IPS DF 6.9 (cell line): Measurements from ENCODE around the gene HSPG2.

Source experiments
- DNase-seq: peaks from one replicate; pipeline ENCODE4 v3.0.0-alpha.2; 2013; ENCODE audit warnings: low read depth, low spot score
- H3K27ac ChIP-seq: one replicate; pipeline ENCODE4 v1.5.1; 2013; ENCODE audit warnings: low read length, control low read depth
- H3K27me3 ChIP-seq: 2 replicates; pipeline ENCODE4 v1.6.1; 2013; ENCODE audit warnings: mild to moderate bottlenecking, low read length; ENCODE audit not compliant: control insufficient read depth, insufficient read depth
- H3K36me3 ChIP-seq: 2 replicates; pipeline ENCODE4 v1.6.1; 2013; ENCODE audit warnings: low read length; ENCODE audit not compliant: control insufficient read depth, insufficient read depth
- H3K4me1 ChIP-seq: 2 replicates; pipeline ENCODE4 v1.6.1; 2013; ENCODE audit warnings: low read length; ENCODE audit not compliant: control insufficient read depth, insufficient read depth
- H3K4me3 ChIP-seq: 2 replicates; pipeline ENCODE4 v1.5.1; 2013; ENCODE audit warnings: mild to moderate bottlenecking, low read length
- H3K9me3 ChIP-seq: 2 replicates; pipeline ENCODE4 v1.6.1; 2013; ENCODE audit warnings: low read length, inconsistent platforms; ENCODE audit not compliant: control insufficient read depth, insufficient read depth
- WGBS: extraction: QIAGEN DNeasy Blood & Tissue Kit; methylation state at CpG from one replicate; pipeline ENCODE4 v1.1.7; 2013; ENCODE audit warnings: mixed read lengths, missing lambda C conversion rate; ENCODE audit not compliant: insufficient read length, insufficient coverage; 5-methylcytosine and 5-hydroxymethylcytosine counted together

Gene HSPG2

GRCh38 chr1:21868482-21868881, 68.6 kb downstream of the HSPG2 start:
- peaks cover 30% of the 10 kb centered on the region for H3K36me3 ChIP-seq
- no CpG with 5 or more reads among the region's 7 CpGs for WGBS

GRCh38 chr1:21867451-21867996, 69.6 kb downstream of the HSPG2 start:
- peaks cover 25% of the 10 kb centered on the region for H3K36me3 ChIP-seq

More at GRCh38 chr1:21868482-21868881, 68.6 kb downstream of the HSPG2 start:
- no peak for DNase-seq
- no peak overlapping the region for H3K27ac ChIP-seq
- H3K27me3 ChIP-seq = no peaks in the 10 kb centered on the region
- no peaks in the 10 kb centered on the region; the same call in none of the 2 replicates for H3K4me1 ChIP-seq
- H3K4me3 ChIP-seq = no peak overlapping the region
- no peaks in the 10 kb centered on the region for H3K9me3 ChIP-seq

GRCh38 chr1:21866707-21867043, 70.4 kb downstream of the HSPG2 start:
- no peaks in the 10 kb centered on the region for H3K27me3 ChIP-seq
- H3K4me1 ChIP-seq = no peaks in the 10 kb centered on the region; the same call in none of the 2 replicates
- H3K27ac ChIP-seq = no peak overlapping the region
- H3K4me3 ChIP-seq = no peak overlapping the region
- no CpG with 5 or more reads among the region's 1 CpG for WGBS
- H3K9me3 ChIP-seq = no peaks in the 10 kb centered on the region
- H3K36me3 ChIP-seq = peaks cover 19% of the 10 kb centered on the region
- no peak for DNase-seq

More at GRCh38 chr1:21867451-21867996, 69.6 kb downstream of the HSPG2 start:
- H3K27me3 ChIP-seq = no peaks in the 10 kb centered on the region
- no peaks in the 10 kb centered on the region for H3K9me3 ChIP-seq
- H3K4me1 ChIP-seq = no peaks in the 10 kb centered on the region; the same call in none of the 2 replicates
- no CpG with 5 or more reads among the region's 5 CpGs for WGBS
- DNase-seq = no peak
- H3K27ac ChIP-seq = no peak overlapping the region
- no peak overlapping the region for H3K4me3 ChIP-seq

- no peaks in the 10 kb centered on the region; the same call in none of the 2 replicates for H3K4me1 ChIP-seq
- WGBS = no CpG with 5 or more reads among the region's 11 CpGs
- no peaks in the 10 kb centered on the region for H3K27me3 ChIP-seq
- DNase-seq = peak; percentile 39
- H3K36me3 ChIP-seq = peaks cover 16% of the 10 kb centered on the region
- no peaks in the 10 kb centered on the region for H3K9me3 ChIP-seq
- no peak overlapping the region for H3K27ac ChIP-seq
- no peak overlapping the region for H3K4me3 ChIP-seq
Measured at GRCh38 chr1:21865943-21866706, 71.0 kb downstream of the HSPG2 start.

- WGBS = no CpG with 5 or more reads among the region's 7 CpGs
- Histone ChIP-seq H3K9me3 (no peaks in the 10 kb centered on the region), H3K4me3 (no peak overlapping the region), H3K4me1 (no peaks in the 10 kb centered on the region; the same call in none of the 2 replicates), H3K36me3 (peaks cover 19% of the 10 kb centered on the region), H3K27ac (no peak overlapping the region), H3K27me3 (no peaks in the 10 kb centered on the region)
- no peak for DNase-seq
Measured at GRCh38 chr1:21865609-21865942, 71.5 kb downstream of the HSPG2 start.

GRCh38 chr1:21864730-21865129, 72.4 kb downstream of the HSPG2 start:
- Histone ChIP-seq H3K4me1 (no peaks in the 10 kb centered on the region; the same call in none of the 2 replicates), H3K9me3 (no peaks in the 10 kb centered on the region), H3K36me3 (peaks cover 16% of the 10 kb centered on the region), H3K27ac (no peak overlapping the region), H3K27me3 (no peaks in the 10 kb centered on the region), H3K4me3 (no peak overlapping the region)
- DNase-seq = no peak
- no CpG with 5 or more reads among the region's 27 CpGs for WGBS

GRCh38 chr1:21863981-21864380, 73.1 kb downstream of the HSPG2 start:
- Histone ChIP-seq H3K9me3 (no peaks in the 10 kb centered on the region), H3K4me1 (no peaks in the 10 kb centered on the region; the same call in none of the 2 replicates), H3K4me3 (no peak overlapping the region), H3K27ac (no peak overlapping the region), H3K27me3 (no peaks in the 10 kb centered on the region), H3K36me3 (peaks cover 19% of the 10 kb centered on the region)
- WGBS = no CpG with 5 or more reads among the region's 12 CpGs
- DNase-seq = no peak

GRCh38 chr1:21861602-21862429, 75.3 kb downstream of the HSPG2 start:
- Histone ChIP-seq H3K9me3 (no peaks in the 10 kb centered on the region), H3K27ac (no peak overlapping the region), H3K27me3 (no peaks in the 10 kb centered on the region), H3K4me1 (no peaks in the 10 kb centered on the region; the same call in none of the 2 replicates), H3K36me3 (peaks cover 32% of the 10 kb centered on the region), H3K4me3 (no peak overlapping the region)
- DNase-seq = no peak
- WGBS = no CpG with 5 or more reads among the region's 19 CpGs

- DNase-seq = no peak
- no peaks in the 10 kb centered on the region for H3K27me3 ChIP-seq
- H3K4me3 ChIP-seq = no peak overlapping the region
- peaks cover 37% of the 10 kb centered on the region for H3K36me3 ChIP-seq
- no peaks in the 10 kb centered on the region for H3K9me3 ChIP-seq
- no peaks in the 10 kb centered on the region; the same call in none of the 2 replicates for H3K4me1 ChIP-seq
- no peak overlapping the region for H3K27ac ChIP-seq
- no CpG with 5 or more reads among the region's 3 CpGs for WGBS
Measured at GRCh38 chr1:21860971-21861370, 76.1 kb downstream of the HSPG2 start.

GRCh38 chr1:21859669-21860179, 77.4 kb downstream of the HSPG2 start:
- H3K4me1 ChIP-seq = no peaks in the 10 kb centered on the region
- DNase-seq = no peak
- no peaks in the 10 kb centered on the region for H3K27me3 ChIP-seq
- H3K36me3 ChIP-seq = peaks cover 45% of the 10 kb centered on the region
- no peak overlapping the region for H3K27ac ChIP-seq
- H3K4me3 ChIP-seq = no peak overlapping the region
- WGBS = no CpG with 5 or more reads among the region's 10 CpGs
- H3K9me3 ChIP-seq = no peaks in the 10 kb centered on the region
